HUES64 (cell line): ENCODE data around the gene ITPR2.
"Not testable (repeated sequence)": the region's sequence is repeated elsewhere in the genome, so short reads cannot be mapped to it uniquely, and the experiment has no call there.

Experiments used
- H3K27ac ChIP-seq: 2 replicates; pipeline ENCODE4 v1.7.0; 2013; ENCODE audit warnings: low read depth, low read length, inconsistent platforms
- H3K27me3 ChIP-seq: 2 replicates; pipeline ENCODE4 v1.6.1; 2013; ENCODE audit warnings: mild to moderate bottlenecking, low read length; ENCODE audit not compliant: insufficient read depth
- H3K36me3 ChIP-seq: 2 replicates; pipeline ENCODE4 v1.6.1; 2013; ENCODE audit warnings: mild to moderate bottlenecking, low read length; ENCODE audit not compliant: insufficient read depth
- H3K4me1 ChIP-seq: 2 replicates; pipeline ENCODE4 v1.6.1; 2013; ENCODE audit warnings: mild to moderate bottlenecking, low read length, moderate library complexity; ENCODE audit not compliant: insufficient read depth
- H3K4me3 ChIP-seq: 2 replicates; pipeline ENCODE4 v1.5.1; 2013; ENCODE audit warnings: mild to moderate bottlenecking, low read length, moderate library complexity
- H3K9ac ChIP-seq: 2 replicates; pipeline ENCODE4 v1.6.1; 2013; ENCODE audit warnings: mild to moderate bottlenecking, low read depth, low read length
- H3K9me3 ChIP-seq: 2 replicates; pipeline ENCODE4 v1.6.1; 2013; ENCODE audit warnings: low read depth, low read length; ENCODE audit not compliant: insufficient read depth
- WGBS: fragments of 150-250, 120-280 bp; methylation state at CpG from one replicate; pipeline ENCODE4 v1.1.7; 2013; ENCODE audit warnings: missing lambda C conversion rate; 5-methylcytosine and 5-hydroxymethylcytosine counted together

Gene ITPR2

GRCh38 chr12:26334621-26335124, 498.3 kb downstream of the ITPR2 start:
- H3K9ac ChIP-seq = no peak overlapping the region
- no peaks in the 10 kb centered on the region for H3K9me3 ChIP-seq
- H3K4me3 ChIP-seq = no peak overlapping the region
- H3K36me3 ChIP-seq = no peaks in the 10 kb centered on the region
- H3K27ac ChIP-seq = no peak overlapping the region
- no peaks in the 10 kb centered on the region for H3K27me3 ChIP-seq
- WGBS = 96% methylated on average over 6 of the region's 6 CpGs
- H3K4me1 ChIP-seq = peaks cover 3% of the 10 kb centered on the region; the same call in 1 of the 2 replicates

- no peak overlapping the region for H3K9ac ChIP-seq
- H3K4me3 ChIP-seq = no peak overlapping the region
- 97% methylated on average over 4 of the region's 4 CpGs for WGBS
- no peaks in the 10 kb centered on the region for H3K9me3 ChIP-seq
- no peaks in the 10 kb centered on the region for H3K36me3 ChIP-seq
- H3K4me1 ChIP-seq = no peaks in the 10 kb centered on the region
- no peaks in the 10 kb centered on the region for H3K27me3 ChIP-seq
- H3K27ac ChIP-seq = no peak overlapping the region
Measured at GRCh38 chr12:26331960-26332359, 501.0 kb downstream of the ITPR2 start.

GRCh38 chr12:26331136-26331535, 501.9 kb downstream of the ITPR2 start:
- Histone ChIP-seq H3K27me3 (no peaks in the 10 kb centered on the region), H3K9ac (no peak overlapping the region), H3K27ac (no peak overlapping the region), H3K4me1 (no peaks in the 10 kb centered on the region), H3K9me3 (no peaks in the 10 kb centered on the region), H3K36me3 (no peaks in the 10 kb centered on the region), H3K4me3 (no peak overlapping the region)
- over 99% methylated on average over 3 of the region's 3 CpGs for WGBS

GRCh38 chr12:26327975-26328644, 504.9 kb downstream of the ITPR2 start:
- no peak overlapping the region for H3K27ac ChIP-seq
- H3K4me1 ChIP-seq = no peaks in the 10 kb centered on the region
- WGBS = 73% methylated on average over 4 of the region's 4 CpGs

GRCh38 chr12:26323673-26324072, 509.3 kb downstream of the ITPR2 start:
- H3K4me3 ChIP-seq = no peak overlapping the region
- H3K36me3 ChIP-seq = no peaks in the 10 kb centered on the region
- no peak overlapping the region for H3K9ac ChIP-seq
- no peaks in the 10 kb centered on the region for H3K9me3 ChIP-seq
- peaks cover 8% of the 10 kb centered on the region; the same call in 1 of the 2 replicates for H3K4me1 ChIP-seq
- 100% methylated on average over 2 of the region's 2 CpGs for WGBS
- no peak overlapping the region for H3K27ac ChIP-seq
- no peaks in the 10 kb centered on the region for H3K27me3 ChIP-seq

More at GRCh38 chr12:26327975-26328644, 504.9 kb downstream of the ITPR2 start:
- Histone ChIP-seq H3K27me3 (no peaks in the 10 kb centered on the region), H3K9me3 (no peaks in the 10 kb centered on the region), H3K4me3 (no peak overlapping the region), H3K36me3 (no peaks in the 10 kb centered on the region), H3K9ac (no peak overlapping the region)

GRCh38 chr12:26319511-26319910, 513.5 kb downstream of the ITPR2 start:
- H3K27ac ChIP-seq = no peak overlapping the region
- H3K4me1 ChIP-seq = peaks cover 9% of the 10 kb centered on the region; the same call in 1 of the 2 replicates
- H3K9me3 ChIP-seq = 0 out of 2 replicates have a peak, but pooled peaks cover 2% of the 10 kb centered on the region
- no peak overlapping the region for H3K4me3 ChIP-seq
- H3K27me3 ChIP-seq = no peaks in the 10 kb centered on the region
- no peak overlapping the region for H3K9ac ChIP-seq
- 82% methylated on average over 5 of the region's 5 CpGs for WGBS
- H3K36me3 ChIP-seq = no peaks in the 10 kb centered on the region

- Histone ChIP-seq H3K36me3 (no peaks in the 10 kb centered on the region), H3K9me3 (0 out of 2 replicates have a peak, but pooled peaks cover 2% of the 10 kb centered on the region), H3K27me3 (no peaks in the 10 kb centered on the region), H3K27ac (no peak overlapping the region), H3K4me3 (no peak overlapping the region), H3K9ac (no peak overlapping the region), H3K4me1 (peaks cover 9% of the 10 kb centered on the region; the same call in 1 of the 2 replicates)
- WGBS = 80% methylated on average over 5 of the region's 5 CpGs
Measured at GRCh38 chr12:26318661-26319068, 514.3 kb downstream of the ITPR2 start.

GRCh38 chr12:26317942-26318575, 514.9 kb downstream of the ITPR2 start:
- Histone ChIP-seq H3K4me1 (peaks cover 9% of the 10 kb centered on the region; the same call in 1 of the 2 replicates), H3K36me3 (no peaks in the 10 kb centered on the region), H3K27ac (no peak overlapping the region), H3K9me3 (0 out of 2 replicates have a peak, but pooled peaks cover 2% of the 10 kb centered on the region), H3K9ac (no peak overlapping the region), H3K27me3 (no peaks in the 10 kb centered on the region), H3K4me3 (no peak overlapping the region)

- H3K36me3 ChIP-seq, H3K27ac ChIP-seq, H3K9me3 ChIP-seq, H3K4me1 ChIP-seq, H3K4me3 ChIP-seq, H3K9ac ChIP-seq, H3K27me3 ChIP-seq: not testable (repeated sequence)
Measured at GRCh38 chr12:26314103-26314502, 518.9 kb downstream of the ITPR2 start.

- H3K4me1 ChIP-seq, H3K27ac ChIP-seq, H3K36me3 ChIP-seq, H3K4me3 ChIP-seq, H3K27me3 ChIP-seq, H3K9me3 ChIP-seq, H3K9ac ChIP-seq: not testable (repeated sequence)
- WGBS = 85% methylated on average over 6 of the region's 6 CpGs
Measured at GRCh38 chr12:26310489-26310888, 522.5 kb downstream of the ITPR2 start.

GRCh38 chr12:26309634-26310033, 523.4 kb downstream of the ITPR2 start:
- no peaks in the 10 kb centered on the region for H3K36me3 ChIP-seq
- H3K27me3 ChIP-seq = no peaks in the 10 kb centered on the region
- H3K4me1 ChIP-seq = no peaks in the 10 kb centered on the region
- WGBS = 59% methylated on average over 3 of the region's 4 CpGs
- H3K9me3 ChIP-seq = 0 out of 2 replicates have a peak, but pooled peaks cover 2% of the 10 kb centered on the region
- H3K4me3 ChIP-seq = no peak overlapping the region
- H3K9ac ChIP-seq = no peak overlapping the region
- H3K27ac ChIP-seq = no peak overlapping the region
